Natural killer cell (primary cell): ENCODE results near the gene PPP1R18. TPM values are rescaled to one million over a fixed set of nuclear protein-coding genes. Genes with fewer than 3 reads are reported as not detected.

ENCODE experiments used
- ATAC-seq, 3 donors: fragments of 150-1000 bp in 2 of 3; fragments of 200-7000 bp in 1 of 3; cut with Tn5 transposase; 1 replicate in 1 of 3; 2 replicates in 2 of 3; pipeline ENCODE4 v1.10.0; 2021; ENCODE audit warnings: mild to moderate bottlenecking in 2 of 3, moderate library complexity in 2 of 3
- DNase-seq, 2 donors: peaks; one replicate each; pipeline versions ENCODE4 v3.0.0 to v3.0.0-alpha.2; 2013 to 2021; ENCODE audit warnings: mixed read lengths in 1 of 2
- H3K27ac ChIP-seq: one replicate; pipeline ENCODE4 v1.5.1; 2013; ENCODE audit warnings: mild to moderate bottlenecking, low read length
- H3K27me3 ChIP-seq: one replicate; pipeline ENCODE4 v1.6.1; 2013; ENCODE audit warnings: low read length; ENCODE audit not compliant: control insufficient read depth, insufficient read depth
- H3K36me3 ChIP-seq: one replicate; pipeline ENCODE4 v1.6.1; 2013; ENCODE audit warnings: low read length; ENCODE audit not compliant: control insufficient read depth, insufficient read depth
- H3K4me1 ChIP-seq: one replicate; pipeline ENCODE4 v1.6.1; 2013; ENCODE audit warnings: low read length; ENCODE audit not compliant: control insufficient read depth, insufficient read depth
- H3K4me3 ChIP-seq: one replicate; pipeline ENCODE4 v1.5.1; 2013; ENCODE audit warnings: low read length
- H3K9me3 ChIP-seq: one replicate; pipeline ENCODE4 v1.6.1; 2013; ENCODE audit warnings: low read length; ENCODE audit not compliant: control insufficient read depth, insufficient read depth
- H3K27ac Mint-ChIP-seq, 2 donors: one replicate each; pipeline ENCODE4 v1.8.0; 2022; ENCODE audit warnings: mild to moderate bottlenecking in 2 of 2, mixed read lengths in 2 of 2, moderate library complexity in 1 of 2
- H3K27me3 Mint-ChIP-seq, 2 donors: one replicate each; pipeline ENCODE4 v1.8.0; 2022; ENCODE audit warnings: low read depth in 2 of 2, mixed read lengths in 2 of 2
- H3K36me3 Mint-ChIP-seq: one replicate; pipeline ENCODE4 v1.8.0; 2022; ENCODE audit warnings: mixed read lengths
- H3K4me1 Mint-ChIP-seq, 2 donors: one replicate each; pipeline ENCODE4 v1.8.0; 2022; ENCODE audit warnings: mixed read lengths in 2 of 2
- H3K4me3 Mint-ChIP-seq: one replicate; pipeline ENCODE4 v1.8.0; 2022; ENCODE audit warnings: mild to moderate bottlenecking, moderate library complexity, mixed read lengths
- H3K9me3 Mint-ChIP-seq, 2 donors: one replicate each; pipeline ENCODE4 v1.8.0; 2022; ENCODE audit warnings: mixed read lengths in 2 of 2
- WGBS: methylation state at CpG from one replicate; pipeline ENCODE4 v1.1.7; 2013; ENCODE audit warnings: missing lambda C conversion rate; ENCODE audit not compliant: insufficient coverage; 5-methylcytosine and 5-hydroxymethylcytosine counted together
- intact Hi-C: fragments of 100-400 bp; cut with micrococcal nuclease; formaldehyde crosslinking; loops from one replicate; pipeline ENCODE4 v1.14.2; 2022
- total RNA-seq, 4 donors: library from RNA; stranded (reverse); fragments of 120-200 nt in 1 of 4; gene quantifications; one replicate each; pipeline versions ENCODE4 v1.2.3 to v1.2.4, GENCODE V29; 2013 to 2022
- TF ChIP-seq, protein P1 (sequence below): fragments of 200-600 bp; IDR thresholded peaks from one replicate; pipeline ENCODE4 v1.8.0; 2022; ENCODE audit warnings: antibody characterized with exemption

The PPP1R18 gene
- total RNA-seq, 3 donors from 2014 or later (not counting 1 experiment from before 2014, with no cell fraction given), result 183 to 260 (median 219) TPM

DNA sequence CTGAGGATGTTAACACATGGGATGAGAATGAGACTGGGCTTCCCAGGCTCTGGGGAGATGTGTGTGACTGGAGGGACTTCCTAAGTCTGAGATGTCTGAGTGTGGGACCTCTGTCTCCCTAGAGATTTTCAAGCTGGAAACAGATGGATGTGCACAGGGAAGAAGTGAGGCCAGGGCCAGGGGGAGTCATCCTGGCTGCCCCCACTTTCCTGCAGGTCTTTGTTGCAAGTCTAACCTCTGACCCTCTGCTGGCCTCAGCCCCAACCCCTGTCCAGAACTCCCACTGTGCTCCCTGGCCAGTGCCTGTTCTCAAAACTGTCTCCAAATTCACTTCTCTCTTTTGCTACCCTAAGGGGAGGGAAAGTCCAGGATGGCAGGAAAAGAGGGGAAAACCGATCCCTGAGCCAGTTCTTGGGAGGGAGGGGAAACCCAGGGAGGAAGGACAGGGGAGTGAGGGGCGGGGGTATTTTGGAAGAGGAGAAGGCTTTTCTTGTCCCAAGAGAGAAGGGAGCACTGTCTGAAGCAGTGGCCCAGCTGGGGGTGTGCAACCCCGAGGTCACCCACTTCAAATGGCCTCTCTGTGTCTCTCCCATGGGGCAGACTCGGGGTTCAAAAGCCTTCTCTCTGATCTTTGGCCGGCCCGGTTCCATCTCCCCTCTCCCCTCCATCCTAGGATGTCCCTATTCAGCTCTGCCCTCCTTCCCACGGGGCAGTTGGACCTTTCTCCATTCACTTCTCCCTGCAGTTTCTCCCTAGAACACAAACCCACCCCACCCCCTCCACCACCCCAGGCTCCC lies 3.1 kb downstream of the PPP1R18 start:
- Mint-ChIP-seq H3K4me1 (peaks cover 61 to 89% of the 10 kb centered on the region in 2 donors), H3K36me3 (peaks cover 13% of the 10 kb centered on the region), H3K4me3 (peak overlapping the region; percentile 96), H3K27ac (peak overlapping the region; percentile 91 to 98), H3K27me3 (no peaks in the 10 kb centered on the region), H3K9me3 (no peaks in the 10 kb centered on the region)
- ATAC-seq (no peak), DNase-seq (peak in 1 of 2 donors; percentile 22)
- Histone ChIP-seq H3K4me3 (peak overlapping the region; percentile 96), H3K27me3 (no peaks in the 10 kb centered on the region), H3K9me3 (no peaks in the 10 kb centered on the region), H3K4me1 (peaks cover 75% of the 10 kb centered on the region), H3K36me3 (peaks cover 19% of the 10 kb centered on the region), H3K27ac (peak overlapping the region; percentile 84)
- intact Hi-C loops, result loop anchor here (5.0 kb wide), 1 partner anchor 194 kb away; no protein-coding TSS in a partner anchor
- WGBS, result under 1% methylated on average over 7 of the region's 7 CpGs
- TF ChIP-seq, protein P1, sequence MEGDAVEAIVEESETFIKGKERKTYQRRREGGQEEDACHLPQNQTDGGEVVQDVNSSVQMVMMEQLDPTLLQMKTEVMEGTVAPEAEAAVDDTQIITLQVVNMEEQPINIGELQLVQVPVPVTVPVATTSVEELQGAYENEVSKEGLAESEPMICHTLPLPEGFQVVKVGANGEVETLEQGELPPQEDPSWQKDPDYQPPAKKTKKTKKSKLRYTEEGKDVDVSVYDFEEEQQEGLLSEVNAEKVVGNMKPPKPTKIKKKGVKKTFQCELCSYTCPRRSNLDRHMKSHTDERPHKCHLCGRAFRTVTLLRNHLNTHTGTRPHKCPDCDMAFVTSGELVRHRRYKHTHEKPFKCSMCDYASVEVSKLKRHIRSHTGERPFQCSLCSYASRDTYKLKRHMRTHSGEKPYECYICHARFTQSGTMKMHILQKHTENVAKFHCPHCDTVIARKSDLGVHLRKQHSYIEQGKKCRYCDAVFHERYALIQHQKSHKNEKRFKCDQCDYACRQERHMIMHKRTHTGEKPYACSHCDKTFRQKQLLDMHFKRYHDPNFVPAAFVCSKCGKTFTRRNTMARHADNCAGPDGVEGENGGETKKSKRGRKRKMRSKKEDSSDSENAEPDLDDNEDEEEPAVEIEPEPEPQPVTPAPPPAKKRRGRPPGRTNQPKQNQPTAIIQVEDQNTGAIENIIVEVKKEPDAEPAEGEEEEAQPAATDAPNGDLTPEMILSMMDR, result no peak

DNA sequence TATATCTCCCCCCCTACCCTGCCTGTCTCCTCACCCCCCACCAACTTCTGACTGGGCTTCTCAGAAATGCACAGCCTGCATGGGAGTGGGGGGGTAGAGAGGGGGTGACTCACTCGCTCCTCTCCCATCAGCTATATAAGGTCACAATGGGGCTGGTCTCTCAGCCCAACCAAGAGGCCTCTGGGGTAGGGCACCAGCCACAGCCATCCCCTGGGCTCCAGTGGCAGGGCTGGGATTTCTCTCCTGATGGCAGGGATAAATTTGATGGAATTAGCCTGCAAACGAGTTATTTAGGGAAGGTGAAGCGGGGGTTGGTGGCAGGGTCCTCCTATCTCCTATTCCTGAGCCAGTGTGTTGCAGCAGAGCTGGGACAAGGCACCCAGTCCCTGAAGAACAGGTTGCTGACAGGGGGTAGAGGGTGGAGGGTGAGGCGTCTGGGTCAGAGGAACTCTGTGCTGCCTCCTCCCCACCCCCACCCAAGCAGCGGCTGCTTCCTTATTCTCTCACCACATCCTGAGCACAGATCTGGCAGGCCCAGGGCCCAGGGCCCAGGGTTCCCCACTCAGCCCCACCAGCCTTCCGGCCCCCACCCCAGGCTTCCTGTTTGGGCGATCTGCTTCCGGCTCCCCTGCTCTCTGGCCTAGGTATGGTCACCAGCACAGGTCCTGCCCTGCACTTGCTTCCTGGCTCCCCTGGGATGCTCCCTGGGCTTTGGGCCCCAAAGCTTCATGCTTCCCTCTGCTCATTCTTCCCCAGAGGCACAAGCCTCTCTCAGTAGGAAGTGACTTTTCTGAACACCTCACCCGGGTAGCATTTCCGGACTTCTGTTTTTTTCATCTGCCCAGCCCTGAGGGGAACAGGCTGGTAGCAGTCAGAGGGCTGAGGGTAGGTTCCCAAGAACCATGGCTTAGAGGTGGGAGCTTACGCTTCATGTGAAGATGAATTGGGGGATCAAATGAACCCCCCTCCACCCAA lies 4.0 kb downstream of the PPP1R18 start:
- ATAC-seq, result peak; percentile 65 to 88 (median 78)
- Histone ChIP-seq H3K27ac (peak overlapping the region; percentile 84), H3K36me3 (peaks cover 27% of the 10 kb centered on the region), H3K4me1 (peaks cover 65% of the 10 kb centered on the region), H3K9me3 (no peaks in the 10 kb centered on the region), H3K27me3 (no peaks in the 10 kb centered on the region), H3K4me3 (peak overlapping the region; percentile 96)
- Mint-ChIP-seq H3K9me3 (no peaks in the 10 kb centered on the region), H3K4me3 (peak overlapping the region; percentile 96), H3K36me3 (peaks cover 13% of the 10 kb centered on the region), H3K27me3 (no peaks in the 10 kb centered on the region), H3K27ac (peak overlapping the region; percentile 91 to 98), H3K4me1 (peaks cover 52 to 80% of the 10 kb centered on the region in 2 donors)
- intact Hi-C loops, result loop anchor here (1.0 to 5.0 kb wide), 2 partner anchors 35 to 195 kb away; partner anchors contain the start of gene MDC1
- TF ChIP-seq, protein P1, result no peak
- peak; percentile 82 to 94 for DNase-seq
- 0% methylated on average over 8 of the region's 11 CpGs for WGBS

DNA sequence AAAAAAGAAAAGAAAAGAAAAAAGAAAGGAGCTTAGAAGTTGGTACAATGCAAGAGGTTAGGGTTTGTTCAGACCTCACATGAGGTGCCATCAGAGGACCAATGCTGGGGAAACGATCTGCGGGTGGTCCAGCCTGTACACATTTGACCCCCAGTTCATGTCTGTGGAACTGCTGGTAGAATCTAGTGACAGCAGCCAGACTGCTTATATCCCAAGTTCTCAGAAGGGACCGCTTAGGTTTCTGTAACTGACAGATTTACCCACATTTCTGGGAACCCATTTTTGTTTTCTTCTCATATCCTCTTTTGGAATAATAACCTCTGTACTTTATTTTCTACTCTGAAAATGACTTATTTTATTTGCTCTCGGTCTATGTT lies 4.7 kb downstream of the PPP1R18 start:
- no peaks in the 10 kb centered on the region for H3K9me3 ChIP-seq
- TF ChIP-seq, protein P1, result no peak
- H3K27me3 Mint-ChIP-seq, result no peaks in the 10 kb centered on the region
- DNase-seq (peak in 1 of 2 donors; percentile 37), ATAC-seq (no peak)
- H3K36me3 ChIP-seq, result peaks cover 34% of the 10 kb centered on the region
- no peaks in the 10 kb centered on the region for H3K27me3 ChIP-seq
- H3K4me3 Mint-ChIP-seq, result peak overlapping the region; percentile 96
- peaks cover 61% of the 10 kb centered on the region for H3K4me1 ChIP-seq
- H3K9me3 Mint-ChIP-seq, result no peaks in the 10 kb centered on the region
- peak overlapping the region; percentile 84 for H3K27ac ChIP-seq
- peaks cover 14% of the 10 kb centered on the region for H3K36me3 Mint-ChIP-seq
- intact Hi-C loops, result loop anchor here (1.0 to 5.0 kb wide), 2 partner anchors 36 to 196 kb away; partner anchors contain the start of gene MDC1
- H3K27ac Mint-ChIP-seq, result peak overlapping the region; percentile 91 to 98
- peaks cover 52 to 79% of the 10 kb centered on the region in 2 donors for H3K4me1 Mint-ChIP-seq
- WGBS, result 8% methylated on average over 3 of the region's 4 CpGs
- H3K4me3 ChIP-seq, result peak overlapping the region; percentile 96
